H9 (cell line): Measurements from ENCODE around the gene EXOG. TPM values are rescaled to one million over a fixed set of nuclear protein-coding genes. Genes with fewer than 3 reads are reported as not detected.

ENCODE experiments used
- DNase-seq: peaks from one replicate; pipeline ENCODE4 v3.0.0-alpha.2; 2017
- H2AFZ ChIP-seq: one replicate; pipeline ENCODE4 v1.6.1; 2013; ENCODE audit warnings: mild to moderate bottlenecking, low read length, control low read depth, moderate library complexity
- H2AK5ac ChIP-seq: 2 replicates; pipeline ENCODE4 v1.6.1; 2013; ENCODE audit warnings: low read length, control low read depth, mixed read lengths; ENCODE audit not compliant: insufficient read length
- H2BK120ac ChIP-seq: one replicate; pipeline ENCODE4 v1.6.1; 2013; ENCODE audit warnings: low read depth, mild to moderate bottlenecking, low read length, control low read depth, inconsistent platforms; ENCODE audit not compliant: poor library complexity, severe bottlenecking
- H2BK12ac ChIP-seq: 2 replicates; pipeline ENCODE4 v1.6.1; 2013; ENCODE audit warnings: low read length, control low read depth, mixed read lengths, low read depth; ENCODE audit not compliant: insufficient read length
- H2BK15ac ChIP-seq: 2 replicates; pipeline ENCODE4 v1.6.1; 2013; ENCODE audit warnings: low read depth, low read length, control low read depth
- H2BK20ac ChIP-seq: one replicate; pipeline ENCODE4 v1.6.1; 2013; ENCODE audit warnings: low read depth, mild to moderate bottlenecking, low read length, control low read depth, inconsistent platforms; ENCODE audit not compliant: poor library complexity, severe bottlenecking
- H2BK5ac ChIP-seq: 2 replicates; pipeline ENCODE4 v1.6.1; 2013; ENCODE audit warnings: low read length, control low read depth, mixed read lengths; ENCODE audit not compliant: insufficient read length
- H3K14ac ChIP-seq: 2 replicates; pipeline ENCODE4 v1.6.1; 2013; ENCODE audit warnings: low read length, control low read depth; ENCODE audit not compliant: insufficient read depth
- H3K18ac ChIP-seq: 2 replicates; pipeline ENCODE4 v1.6.1; 2013; ENCODE audit warnings: low read depth, mild to moderate bottlenecking, mixed read lengths, low read length, control low read depth; ENCODE audit not compliant: insufficient read length
- H3K23ac ChIP-seq: 2 replicates; pipeline ENCODE4 v1.6.1; 2013; ENCODE audit warnings: low read length, control low read depth, mixed read lengths, low read depth; ENCODE audit not compliant: insufficient read length
- H3K23me2 ChIP-seq: 2 replicates; pipeline ENCODE4 v1.6.1; 2013; ENCODE audit warnings: low read depth, mild to moderate bottlenecking, mixed read lengths, low read length, control low read depth; ENCODE audit not compliant: insufficient read length, poor library complexity, severe bottlenecking
- H3K27ac ChIP-seq: 2 replicates; pipeline ENCODE4 v1.5.1; 2013; ENCODE audit warnings: low read length, control low read depth, mixed read lengths, low read depth; ENCODE audit not compliant: insufficient read length
- H3K27me3 ChIP-seq: 2 replicates; pipeline ENCODE4 v1.6.1; 2013; ENCODE audit warnings: low read length, control low read depth, inconsistent platforms; ENCODE audit not compliant: insufficient read depth
- H3K4ac ChIP-seq: 2 replicates; pipeline ENCODE4 v1.6.1; 2013; ENCODE audit warnings: low read depth, mild to moderate bottlenecking, control low read depth, inconsistent platforms, low read length, moderate library complexity
- H3K4me1 ChIP-seq: 2 replicates; pipeline ENCODE4 v1.6.1; 2013; ENCODE audit warnings: low read length, control low read depth, inconsistent platforms; ENCODE audit not compliant: insufficient read depth
- H3K4me2 ChIP-seq: 2 replicates; pipeline ENCODE4 v1.6.1; 2013; ENCODE audit warnings: low read length, control low read depth, mixed read lengths; ENCODE audit not compliant: insufficient read length, insufficient read depth
- H3K56ac ChIP-seq: 2 replicates; pipeline ENCODE4 v1.6.1; 2013; ENCODE audit warnings: low read depth, mild to moderate bottlenecking, mixed read lengths, low read length, control low read depth; ENCODE audit not compliant: insufficient read length
- H3K79me1 ChIP-seq: 2 replicates; pipeline ENCODE4 v1.6.1; 2013; ENCODE audit warnings: low read depth, mild to moderate bottlenecking, moderate library complexity, low read length, control low read depth, inconsistent platforms; ENCODE audit not compliant: insufficient read depth, poor library complexity, severe bottlenecking
- H3K79me2 ChIP-seq: 2 replicates; pipeline ENCODE4 v1.6.1; 2013; ENCODE audit warnings: low read length, control low read depth, inconsistent platforms; ENCODE audit not compliant: insufficient read depth
- H3K9ac ChIP-seq: 2 replicates; pipeline ENCODE4 v1.6.1; 2013; ENCODE audit warnings: low read length, control low read depth, mixed read lengths; ENCODE audit not compliant: insufficient read length; ENCODE audit errors: extremely low read depth
- H3K9me3 ChIP-seq: one replicate; pipeline ENCODE4 v1.6.1; 2013; ENCODE audit warnings: low read depth, low read length, inconsistent platforms; ENCODE audit not compliant: control insufficient read depth
- H3T11ph ChIP-seq: one replicate; pipeline ENCODE4 v1.6.1; 2013; ENCODE audit warnings: mild to moderate bottlenecking, low read length, control low read depth, inconsistent platforms
- H4K20me1 ChIP-seq: one replicate; pipeline ENCODE4 v1.6.1; 2013; ENCODE audit not compliant: control insufficient read depth, insufficient read length, insufficient read depth
- H4K5ac ChIP-seq: 2 replicates; pipeline ENCODE4 v1.6.1; 2013; ENCODE audit warnings: low read depth, mild to moderate bottlenecking, mixed read lengths, low read length, control low read depth; ENCODE audit not compliant: insufficient read length
- H4K8ac ChIP-seq: replicated peaks from 2 replicates; pipeline ENCODE4 v1.6.1; 2013; ENCODE audit warnings: low read length, control low read depth, mixed read lengths, low read depth; ENCODE audit not compliant: insufficient read length
- H4K91ac ChIP-seq: 2 replicates; pipeline ENCODE4 v1.6.1; 2013; ENCODE audit warnings: low read depth, mild to moderate bottlenecking, moderate library complexity, mixed read lengths, low read length, control low read depth; ENCODE audit not compliant: insufficient read length
- H3K27ac Mint-ChIP-seq, 3 experiments: 2 replicates in 2 of 3; 3 replicates in 1 of 3; pipeline ENCODE4 v1.8.0; 2020 to 2021; ENCODE audit warnings: mixed read lengths in 3 of 3, mild to moderate bottlenecking in 1 of 3, moderate library complexity in 1 of 3
- H3K27me3 Mint-ChIP-seq: 2 replicates; pipeline ENCODE4 v1.8.0; 2021; ENCODE audit warnings: low read depth, mild to moderate bottlenecking, moderate library complexity, mixed read lengths
- H3K36me3 Mint-ChIP-seq, 3 experiments: 2 replicates in 2 of 3; 3 replicates in 1 of 3; pipeline ENCODE4 v1.8.0; 2020 to 2021; ENCODE audit warnings: low read depth in 3 of 3, mixed read lengths in 3 of 3; ENCODE audit not compliant: insufficient read depth in 1 of 3
- H3K4me1 Mint-ChIP-seq, 2 experiments: 2 replicates each; pipeline ENCODE4 v1.8.0; 2020; ENCODE audit warnings: mixed read lengths in 2 of 2
- H3K4me3 Mint-ChIP-seq, 2 experiments: 2 replicates in 1 of 2; 3 replicates in 1 of 2; pipeline ENCODE4 v1.8.0; 2020 to 2021; ENCODE audit warnings: mild to moderate bottlenecking in 2 of 2, mixed read lengths in 2 of 2, moderate library complexity in 1 of 2
- H3K9me3 Mint-ChIP-seq, 2 experiments: 2 replicates in 1 of 2; 3 replicates in 1 of 2; pipeline ENCODE4 v1.8.0; 2020; ENCODE audit warnings: mild to moderate bottlenecking in 2 of 2, mixed read lengths in 2 of 2, moderate library complexity in 1 of 2
- WGBS: extraction: QIAGEN DNeasy Blood & Tissue Kit; methylation state at CpG from one replicate; pipeline ENCODE4 v1.1.7; 2013; ENCODE audit warnings: missing lambda C conversion rate, low lambda C conversion rate, mixed read lengths; ENCODE audit not compliant: insufficient read length; ENCODE audit errors: extremely low coverage; 5-methylcytosine and 5-hydroxymethylcytosine counted together
- total RNA-seq: library from RNA; stranded (reverse); gene quantifications from 2 replicates; pipeline ENCODE4 v1.2.1, GENCODE V29; 2021
- TF ChIP-seq, protein P1 (sequence below): fragments of 200-600 bp; sonication (generic); conservative IDR thresholded peaks from 3 replicates; pipeline ENCODE4 v1.8.0; 2021; ENCODE audit warnings: antibody characterized with exemption, mild to moderate bottlenecking

The EXOG gene
- total RNA-seq, 1 experiment from 2014 or later = 14.1 TPM

DNA sequence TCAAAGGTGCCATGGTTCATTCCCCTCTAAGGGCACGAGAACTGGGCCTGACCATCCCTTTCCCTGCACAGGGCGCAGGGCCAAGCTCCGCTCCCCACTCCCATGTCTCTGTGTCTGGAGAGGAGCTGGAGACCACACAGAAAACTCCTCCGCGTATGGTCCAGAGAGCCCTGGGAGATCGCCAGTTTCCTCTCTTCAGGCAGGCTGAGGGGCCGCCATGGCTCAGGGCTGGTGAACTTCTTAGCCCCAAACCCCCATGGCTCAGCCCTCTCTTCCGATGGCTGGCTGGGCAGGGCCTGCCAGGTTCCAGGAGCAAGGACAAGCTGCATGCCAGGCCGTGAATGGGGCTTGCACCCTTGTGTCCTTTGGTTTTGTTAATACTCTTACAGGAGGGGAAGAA lies 52.9 kb downstream of the EXOG start:
- H3K36me3 Mint-ChIP-seq = peaks cover 13 to 24% (median 19%) of the 10 kb centered on the region in 3 experiments
- Histone ChIP-seq H3K14ac (no peak overlapping the region), H3K9me3 (no peaks in the 10 kb centered on the region), H4K5ac (no peak overlapping the region), H3T11ph (no peak overlapping the region), H2AFZ (no peak overlapping the region), H3K4ac (no peak overlapping the region), H3K23me2 (no peaks in the 10 kb centered on the region), H3K27ac (no peak overlapping the region), H2BK20ac (no peak overlapping the region), H2BK15ac (no peak overlapping the region), H3K23ac (no peak overlapping the region), H4K91ac (no peak overlapping the region), H2AK5ac (no peak overlapping the region), H4K8ac (no peak overlapping the region), H2BK5ac (no peak overlapping the region), H4K20me1 (no peaks in the 10 kb centered on the region), H3K56ac (no peak overlapping the region), H3K4me2 (no peak overlapping the region), H3K9ac (no peak overlapping the region), H3K4me1 (no peaks in the 10 kb centered on the region; the same call in 1 of the 2 replicates), H3K27me3 (no peaks in the 10 kb centered on the region), H2BK120ac (no peak overlapping the region), H3K18ac (no peak overlapping the region), H3K79me2 (no peaks in the 10 kb centered on the region), H3K79me1 (no peaks in the 10 kb centered on the region), H2BK12ac (no peak overlapping the region)
- no peak overlapping the region for H3K27ac Mint-ChIP-seq
- no peak for DNase-seq
- TF ChIP-seq, protein P1, sequence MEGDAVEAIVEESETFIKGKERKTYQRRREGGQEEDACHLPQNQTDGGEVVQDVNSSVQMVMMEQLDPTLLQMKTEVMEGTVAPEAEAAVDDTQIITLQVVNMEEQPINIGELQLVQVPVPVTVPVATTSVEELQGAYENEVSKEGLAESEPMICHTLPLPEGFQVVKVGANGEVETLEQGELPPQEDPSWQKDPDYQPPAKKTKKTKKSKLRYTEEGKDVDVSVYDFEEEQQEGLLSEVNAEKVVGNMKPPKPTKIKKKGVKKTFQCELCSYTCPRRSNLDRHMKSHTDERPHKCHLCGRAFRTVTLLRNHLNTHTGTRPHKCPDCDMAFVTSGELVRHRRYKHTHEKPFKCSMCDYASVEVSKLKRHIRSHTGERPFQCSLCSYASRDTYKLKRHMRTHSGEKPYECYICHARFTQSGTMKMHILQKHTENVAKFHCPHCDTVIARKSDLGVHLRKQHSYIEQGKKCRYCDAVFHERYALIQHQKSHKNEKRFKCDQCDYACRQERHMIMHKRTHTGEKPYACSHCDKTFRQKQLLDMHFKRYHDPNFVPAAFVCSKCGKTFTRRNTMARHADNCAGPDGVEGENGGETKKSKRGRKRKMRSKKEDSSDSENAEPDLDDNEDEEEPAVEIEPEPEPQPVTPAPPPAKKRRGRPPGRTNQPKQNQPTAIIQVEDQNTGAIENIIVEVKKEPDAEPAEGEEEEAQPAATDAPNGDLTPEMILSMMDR = no peak
- H3K4me3 Mint-ChIP-seq = no peak overlapping the region
- H3K9me3 Mint-ChIP-seq = peaks cover 3% of the 10 kb centered on the region in 2 experiments; a peak in 2 of 5 replicates
- no CpG with 5 or more reads among the region's 9 CpGs for WGBS
- peaks cover 8% of the 10 kb centered on the region for H3K27me3 Mint-ChIP-seq
- peaks cover 18 to 19% of the 10 kb centered on the region in 2 experiments for H3K4me1 Mint-ChIP-seq
